T1000 (cell line): ENCODE data around the gene DHRS12.

ENCODE experiments used
- DNase-seq: peaks from one replicate; lab custom pipeline; 2025; ENCODE audit warnings: mixed read lengths; lab: John Stamatoyannopoulos, UW

The DHRS12 gene

GRCh38 chr13:51803422-51804294, at the start of gene DHRS12:
TSS of gene DHRS12 (minus strand) at chr13:51804163. CDS start at chr13:51799659, 4,504 bp downstream.
- DNase-seq, result no peak

GRCh38 chr13:51849145-51850101, 45.5 kb upstream of the DHRS12 start:
- no peak for DNase-seq

- DNase-seq, result no peak
Observed at GRCh38 chr13:51848674-51849073, 44.7 kb upstream of the DHRS12 start.

GRCh38 chr13:51846756-51847155, 42.8 kb upstream of the DHRS12 start:
- no peak for DNase-seq

- DNase-seq, result no peak
Observed at GRCh38 chr13:51845574-51846318, 41.8 kb upstream of the DHRS12 start.

GRCh38 chr13:51844862-51845573, 41.1 kb upstream of the DHRS12 start, which contains the start of gene TMEM272:
TSS of gene TMEM272 (minus strand) at chr13:51845177. CDS start at chr13:51838530, 6,647 bp downstream.
- DNase-seq, result no peak

GRCh38 chr13:51843529-51843928, 39.6 kb upstream of the DHRS12 start:
- no peak for DNase-seq

GRCh38 chr13:51841732-51842131, 37.8 kb upstream of the DHRS12 start:
- no peak for DNase-seq

- no peak for DNase-seq
Observed at GRCh38 chr13:51840917-51841316, 37.0 kb upstream of the DHRS12 start.

GRCh38 chr13:51839711-51840540, 36.0 kb upstream of the DHRS12 start:
- no peak for DNase-seq

- DNase-seq, result no peak
Observed at GRCh38 chr13:51838240-51838846, 34.4 kb upstream of the DHRS12 start.

GRCh38 chr13:51837016-51837415, 33.1 kb upstream of the DHRS12 start:
- DNase-seq, result no peak

- no peak for DNase-seq
Observed at GRCh38 chr13:51834581-51835171, 30.7 kb upstream of the DHRS12 start.

GRCh38 chr13:51833980-51834379, 30.0 kb upstream of the DHRS12 start:
- DNase-seq, result no peak

- DNase-seq, result no peak
Observed at GRCh38 chr13:51832471-51833152, 28.6 kb upstream of the DHRS12 start.

- DNase-seq, result no peak
Observed at GRCh38 chr13:51831519-51831918, 27.6 kb upstream of the DHRS12 start.

GRCh38 chr13:51829568-51829899, 25.6 kb upstream of the DHRS12 start:
- DNase-seq, result no peak

GRCh38 chr13:51828730-51829567, 25.0 kb upstream of the DHRS12 start:
- DNase-seq, result no peak
